ENCODE measurements around the gene ABAT. TPM values are rescaled to one million over a fixed set of nuclear protein-coding genes. Genes with fewer than 3 reads are reported as not detected.

The ABAT gene
- total RNA-seq, 2 experiments from 2014 or later, result 4.1 to 4.4 TPM

DNA sequence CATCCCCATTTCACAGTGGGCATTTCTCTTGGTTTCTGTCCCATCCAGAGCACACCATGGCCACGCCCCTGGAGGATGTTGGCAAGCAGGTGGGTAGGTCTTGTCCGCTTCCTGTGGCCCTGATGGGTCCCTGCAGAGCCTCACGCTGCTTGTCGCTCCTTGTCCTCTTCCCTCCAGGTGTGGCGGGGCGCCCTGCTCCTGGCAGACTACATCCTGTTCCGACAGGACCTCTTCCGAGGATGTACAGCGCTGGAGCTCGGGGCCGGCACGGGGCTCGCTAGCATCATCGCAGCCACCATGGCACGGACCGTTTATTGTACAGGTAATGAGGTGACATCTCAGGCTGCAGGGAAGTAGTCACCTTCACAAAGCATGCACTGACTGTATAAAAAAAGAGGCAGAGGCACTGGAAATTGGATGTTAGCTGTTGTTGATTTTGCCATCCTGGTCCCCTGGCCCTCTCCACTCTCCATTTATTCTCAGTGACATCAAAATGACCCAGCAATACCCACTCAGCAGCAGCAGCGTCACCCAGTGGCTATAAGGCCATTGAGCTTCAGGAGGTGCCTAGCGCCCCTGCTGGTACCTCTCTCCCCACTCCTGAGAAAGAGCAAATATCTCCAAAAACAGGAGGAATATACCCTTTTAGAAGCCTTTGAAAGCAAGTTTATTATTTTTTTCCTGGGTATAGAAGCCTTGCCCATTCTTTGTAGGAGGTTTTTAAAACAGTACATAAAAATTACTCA is 39.3 kb upstream of the ABAT start:
- no peaks in the 10 kb centered on the region for H3K9me3 Mint-ChIP-seq
- Histone ChIP-seq H3K27ac (ENCODE audit: low read depth in 1 of 2, low read length in 2 of 2) (no peak overlapping the region), H3K27me3 (ENCODE audit: control insufficient read depth in 1 of 2, insufficient read depth in 2 of 2, low read length in 2 of 2) (no peaks in the 10 kb centered on the region), H3K4me3 (ENCODE audit: low read length) (no peak overlapping the region), H3K9me3 (ENCODE audit: control insufficient read depth in 1 of 2, insufficient read depth in 1 of 2, low read length in 2 of 2) (no peaks in the 10 kb centered on the region), H3K36me3 (ENCODE audit: insufficient read depth, low read length) (peaks cover 87% of the 10 kb centered on the region), H3K4me1 (ENCODE audit: insufficient read depth, low read length) (peaks cover 3% of the 10 kb centered on the region)
- intact Hi-C loops (cut with DNase I, micrococcal nuclease), result no loop called here
- TF ChIP-seq, protein P1, sequence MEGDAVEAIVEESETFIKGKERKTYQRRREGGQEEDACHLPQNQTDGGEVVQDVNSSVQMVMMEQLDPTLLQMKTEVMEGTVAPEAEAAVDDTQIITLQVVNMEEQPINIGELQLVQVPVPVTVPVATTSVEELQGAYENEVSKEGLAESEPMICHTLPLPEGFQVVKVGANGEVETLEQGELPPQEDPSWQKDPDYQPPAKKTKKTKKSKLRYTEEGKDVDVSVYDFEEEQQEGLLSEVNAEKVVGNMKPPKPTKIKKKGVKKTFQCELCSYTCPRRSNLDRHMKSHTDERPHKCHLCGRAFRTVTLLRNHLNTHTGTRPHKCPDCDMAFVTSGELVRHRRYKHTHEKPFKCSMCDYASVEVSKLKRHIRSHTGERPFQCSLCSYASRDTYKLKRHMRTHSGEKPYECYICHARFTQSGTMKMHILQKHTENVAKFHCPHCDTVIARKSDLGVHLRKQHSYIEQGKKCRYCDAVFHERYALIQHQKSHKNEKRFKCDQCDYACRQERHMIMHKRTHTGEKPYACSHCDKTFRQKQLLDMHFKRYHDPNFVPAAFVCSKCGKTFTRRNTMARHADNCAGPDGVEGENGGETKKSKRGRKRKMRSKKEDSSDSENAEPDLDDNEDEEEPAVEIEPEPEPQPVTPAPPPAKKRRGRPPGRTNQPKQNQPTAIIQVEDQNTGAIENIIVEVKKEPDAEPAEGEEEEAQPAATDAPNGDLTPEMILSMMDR (IDR thresholded peaks at IDR 0.05), result no peak
- ATAC-seq (ENCODE audit: poor library complexity) (no peak), DNase-seq (no peak)
- no peaks in the 10 kb centered on the region for H3K27me3 Mint-ChIP-seq
- H3K4me3 Mint-ChIP-seq, result no peak overlapping the region
- peaks cover 88% of the 10 kb centered on the region for H3K36me3 Mint-ChIP-seq (ENCODE audit: low read depth)
- H3K4me1 Mint-ChIP-seq (ENCODE audit: low read depth), result no peaks in the 10 kb centered on the region
- CTCF ChIA-PET, result interaction anchor here (0.6 kb wide), 1 partner anchor 1862 kb away, joined by 3 read pairs; no protein-coding TSS in a partner anchor
- POLR2A ChIA-PET, result no interaction called here
- no peak overlapping the region for H3K27ac Mint-ChIP-seq

DNA sequence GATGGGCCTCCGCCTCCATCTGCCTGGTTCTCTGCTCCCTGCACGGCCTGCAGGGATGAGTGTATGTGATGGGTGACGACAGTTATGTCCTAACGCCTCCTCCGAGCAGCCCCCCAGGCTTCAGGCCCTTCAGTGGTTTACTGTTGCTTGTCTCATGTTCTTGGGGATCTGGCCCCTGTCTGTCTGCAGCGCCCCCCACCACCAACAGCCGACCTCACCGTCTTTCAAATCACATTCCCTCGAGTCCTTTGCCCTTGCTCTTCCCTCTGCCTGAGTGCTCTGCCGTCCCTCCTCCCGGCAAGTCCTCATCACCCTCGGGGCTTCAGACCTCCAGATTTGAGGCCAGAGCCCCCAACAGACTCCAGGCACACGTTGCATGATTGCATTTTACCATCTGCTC is 34.7 kb upstream of the ABAT start:
- Histone ChIP-seq H3K36me3 (ENCODE audit: insufficient read depth, low read length) (peaks cover 82% of the 10 kb centered on the region), H3K4me1 (ENCODE audit: insufficient read depth, low read length) (peaks cover 9% of the 10 kb centered on the region), H3K27ac (ENCODE audit: low read depth in 1 of 2, low read length in 2 of 2) (no peak overlapping the region), H3K9me3 (ENCODE audit: control insufficient read depth in 1 of 2, insufficient read depth in 1 of 2, low read length in 2 of 2) (no peaks in the 10 kb centered on the region), H3K4me3 (ENCODE audit: low read length) (no peak overlapping the region), H3K27me3 (ENCODE audit: control insufficient read depth in 1 of 2, insufficient read depth in 2 of 2, low read length in 2 of 2) (no peaks in the 10 kb centered on the region)
- TF ChIP-seq, protein P1 (IDR thresholded peaks at IDR 0.05), result no peak
- Mint-ChIP-seq H3K27me3 (no peaks in the 10 kb centered on the region), H3K9me3 (no peaks in the 10 kb centered on the region), H3K36me3 (ENCODE audit: low read depth) (peaks cover 85% of the 10 kb centered on the region), H3K27ac (no peak overlapping the region), H3K4me3 (no peak overlapping the region), H3K4me1 (ENCODE audit: low read depth) (peaks cover 7% of the 10 kb centered on the region)
- ATAC-seq (ENCODE audit: poor library complexity) (no peak), DNase-seq (no peak)
- intact Hi-C loops (cut with DNase I, micrococcal nuclease), result no loop called here
- ChIA-PET CTCF (no interaction called here), POLR2A (no interaction called here)

DNA sequence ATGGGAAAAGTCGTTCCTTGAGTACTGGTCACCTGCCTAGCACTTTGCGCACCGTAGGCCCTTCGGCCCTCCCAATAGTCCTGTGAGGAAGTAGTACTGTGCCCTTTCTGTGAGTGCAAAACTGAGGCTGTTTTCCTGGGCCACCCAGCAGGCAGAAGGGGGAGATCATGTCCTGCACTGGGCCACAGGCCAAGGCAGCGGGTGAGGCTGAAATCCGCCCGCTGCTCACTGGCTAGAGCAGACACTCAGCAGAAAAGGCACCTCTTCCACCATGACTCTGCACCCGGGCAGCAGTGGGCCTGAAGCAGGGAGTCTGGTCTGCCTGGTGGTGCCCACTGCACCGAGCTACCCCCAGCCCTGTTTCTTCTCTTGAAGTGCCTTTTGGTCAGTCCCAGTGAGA is 32.7 kb upstream of the ABAT start:
- no peak overlapping the region for H3K4me3 ChIP-seq (ENCODE audit: low read length)
- ChIA-PET POLR2A (no interaction called here), CTCF (no interaction called here)
- Mint-ChIP-seq H3K4me1 (ENCODE audit: low read depth) (peaks cover 18% of the 10 kb centered on the region), H3K36me3 (ENCODE audit: low read depth) (peaks cover 85% of the 10 kb centered on the region), H3K4me3 (no peak overlapping the region), H3K9me3 (no peaks in the 10 kb centered on the region), H3K27ac (no peak overlapping the region), H3K27me3 (no peaks in the 10 kb centered on the region)
- no peaks in the 10 kb centered on the region for H3K27me3 ChIP-seq (ENCODE audit: control insufficient read depth in 1 of 2, insufficient read depth in 2 of 2, low read length in 2 of 2)
- TF ChIP-seq, protein P1 (IDR thresholded peaks at IDR 0.05), result no peak
- H3K27ac ChIP-seq (ENCODE audit: low read depth in 1 of 2, low read length in 2 of 2), result no peak overlapping the region
- peaks cover 13% of the 10 kb centered on the region for H3K4me1 ChIP-seq (ENCODE audit: insufficient read depth, low read length)
- no peak for ATAC-seq (ENCODE audit: poor library complexity)
- intact Hi-C loops (cut with DNase I, micrococcal nuclease), result no loop called here
- peaks cover 76% of the 10 kb centered on the region for H3K36me3 ChIP-seq (ENCODE audit: insufficient read depth, low read length)
- H3K9me3 ChIP-seq (ENCODE audit: control insufficient read depth in 1 of 2, insufficient read depth in 1 of 2, low read length in 2 of 2), result no peaks in the 10 kb centered on the region
- DNase-seq, result no peak
